GM19035 (cell line): ENCODE measurements around the gene KRT33A.

Source experiments
- ATAC-seq: cut with Tn5 transposase; IDR thresholded peaks from one replicate; pipeline ENCODE4 v1.9.1; 2021; ENCODE audit not compliant: unreplicated experiment

Gene KRT33A

GRCh38 chr17:41304091-41304490 lies 46.5 kb downstream of the KRT33A start:
- no peak for ATAC-seq

- ATAC-seq, result no peak
Measured at GRCh38 chr17:41302981-41303380, 47.6 kb downstream of the KRT33A start.

- no peak for ATAC-seq
Measured at GRCh38 chr17:41301916-41302901, 48.4 kb downstream of the KRT33A start, which contains the start of gene KRTAP29-1. Gene KRTAP29-1, minus strand, starts transcription at chr17:41302851. Its CDS starts 0 bp downstream, at chr17:41302851.

GRCh38 chr17:41301204-41301790 lies 49.3 kb downstream of the KRT33A start:
- no peak for ATAC-seq

- no peak for ATAC-seq
Measured at GRCh38 chr17:41298458-41299135, 52.0 kb downstream of the KRT33A start.

- no peak for ATAC-seq
Measured at GRCh38 chr17:41296846-41297245, 53.8 kb downstream of the KRT33A start.
